NCI-H1105 treated with DMSO at 0.1 percent for 48 hours (cell line): ENCODE data around the gene RGPD4.

Experiments used
- DNase-seq: peaks from one replicate; lab custom pipeline; 2025; lab: John Stamatoyannopoulos, UW

Gene RGPD4

DNA sequence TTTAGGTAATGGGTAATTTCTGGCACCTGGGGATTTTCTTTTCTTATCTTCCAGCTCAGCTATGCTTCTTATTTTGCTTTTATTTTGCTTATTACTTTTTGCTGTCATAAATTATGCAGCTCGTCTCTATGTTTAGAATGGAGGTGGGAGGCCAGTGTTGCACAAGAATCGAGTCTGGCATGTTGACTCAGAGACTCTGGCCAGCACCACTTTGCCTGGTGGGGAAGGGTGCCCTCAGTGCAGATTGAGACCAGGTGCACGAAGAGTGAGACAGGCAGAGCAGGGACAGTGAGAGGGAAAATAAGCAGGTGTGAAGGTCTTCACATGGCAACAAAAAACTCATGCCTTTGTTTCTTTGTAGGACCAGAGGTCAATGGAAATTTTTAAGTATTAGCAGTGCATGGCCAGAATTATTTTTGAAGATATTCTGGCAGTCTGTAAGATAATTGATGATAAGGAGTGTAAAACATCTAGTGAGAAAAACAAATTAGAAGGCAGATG is 100.4 kb downstream of the RGPD4 start:
- no peak for DNase-seq

DNA sequence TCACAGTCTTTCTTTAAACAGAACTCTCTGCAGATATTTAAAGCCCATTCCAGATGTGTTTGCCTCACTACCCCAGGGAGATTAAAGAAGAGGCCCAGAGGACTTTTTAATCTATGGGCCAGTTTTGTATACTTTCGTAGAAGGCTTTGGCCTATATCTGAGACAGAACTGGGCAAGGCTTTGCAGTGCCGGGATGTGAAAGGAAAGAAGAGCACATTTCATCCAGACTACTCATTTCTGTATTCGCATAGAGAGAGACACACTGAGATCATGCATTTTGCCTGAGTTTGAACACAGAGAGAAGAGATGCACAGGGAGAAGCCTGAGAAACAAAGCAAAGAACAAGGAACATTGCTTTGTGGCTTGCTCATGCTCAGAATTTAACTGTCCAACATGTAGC is 104.7 kb downstream of the RGPD4 start:
- DNase-seq: no peak

DNA sequence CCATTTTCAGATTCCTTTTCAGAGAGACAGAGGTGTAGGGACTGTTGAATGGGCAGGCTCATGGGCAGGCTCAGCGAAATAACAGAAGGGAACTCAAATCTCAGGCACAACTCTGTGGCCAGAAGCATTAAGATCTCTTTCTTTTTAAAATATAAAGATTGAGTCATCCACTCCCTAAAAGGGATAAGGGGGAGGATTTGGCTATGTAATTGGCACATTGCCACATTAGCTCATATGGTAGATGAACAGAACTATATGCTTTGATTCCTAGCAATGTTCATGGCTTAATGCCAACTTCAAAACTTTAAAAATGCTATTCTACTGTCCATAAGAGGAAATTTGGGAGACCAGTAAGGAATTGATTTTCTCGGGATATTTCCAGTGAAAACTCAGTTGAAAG is 105.8 kb downstream of the RGPD4 start:
- peak; percentile 46 for DNase-seq

DNA sequence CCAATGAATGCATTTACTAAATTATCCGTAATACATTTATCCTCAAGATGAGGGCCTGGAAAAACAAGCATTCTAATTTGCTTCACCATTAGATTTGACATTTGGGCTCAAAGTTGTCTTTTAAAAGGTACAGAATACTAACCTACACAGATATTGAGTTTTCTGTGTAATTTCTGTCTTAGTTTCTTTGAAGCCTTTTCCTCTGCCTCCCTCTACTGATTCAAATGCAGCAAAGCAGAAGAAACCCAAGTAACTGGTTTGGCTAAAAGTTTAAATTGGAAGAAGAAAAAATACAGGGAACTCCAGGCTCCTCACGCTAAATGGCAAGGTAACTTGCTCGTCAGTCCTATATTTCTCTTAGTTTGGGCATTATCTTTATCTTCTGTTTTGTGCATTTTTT is 106.3 kb downstream of the RGPD4 start:
- DNase-seq: peak; percentile 67

DNA sequence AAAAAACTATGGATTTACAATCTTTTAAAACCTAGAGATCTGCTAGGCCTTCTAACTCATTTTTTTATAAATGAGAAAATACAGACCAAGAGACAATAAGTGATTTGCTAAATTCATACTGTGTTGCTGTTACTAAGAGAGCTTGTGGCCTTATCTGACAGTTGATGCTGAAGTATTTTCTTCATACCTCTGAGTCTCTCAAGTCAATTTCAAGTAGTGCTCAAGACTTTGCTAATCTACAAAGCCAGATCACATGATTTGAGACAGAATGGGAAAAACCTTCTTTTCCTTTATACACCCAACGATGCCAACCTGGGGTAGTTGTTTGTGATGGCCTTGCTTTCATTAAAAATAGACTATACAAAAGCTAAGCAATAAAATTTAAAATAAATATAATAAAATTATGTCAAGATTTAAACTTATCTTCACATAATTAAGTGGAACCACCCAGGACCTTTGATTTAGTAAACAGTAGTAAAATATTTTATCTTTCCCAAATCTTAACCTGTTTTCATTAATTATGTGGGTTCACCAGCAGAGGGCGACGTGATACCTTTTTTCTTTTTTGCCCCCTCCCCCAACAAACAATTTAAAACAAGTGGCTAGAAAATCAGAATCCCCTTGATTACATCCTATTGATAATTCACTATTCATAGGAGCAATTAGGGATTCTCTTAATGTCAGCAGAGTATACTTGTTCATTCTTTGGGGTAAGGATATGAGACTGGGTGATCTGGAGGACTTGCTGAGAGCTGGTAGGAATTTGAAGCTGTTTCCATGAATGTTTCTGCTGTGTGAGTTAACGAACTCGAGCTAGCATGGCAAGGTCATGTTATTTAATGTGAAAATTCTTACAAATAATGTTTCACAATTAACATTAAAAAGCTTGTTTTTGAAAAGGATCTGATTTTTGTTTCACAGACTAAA is 110.0 kb downstream of the RGPD4 start:
- DNase-seq: peak; percentile 9
